Measurements from ENCODE around the gene PHF14.
"Not testable (repeated sequence)": the region's sequence is repeated elsewhere in the genome, so short reads cannot be mapped to it uniquely, and the experiment has no call there.

PHF14 gene

GRCh38 chr7:10939237-10939910 lies 34.3 kb upstream of the PHF14 start:
- ChIA-PET CTCF (interaction anchor here (1.0 to 3.2 kb wide), 3 partner anchors 10 to 273 kb away, joined by 3 to 20 read pairs (median 4); no protein-coding TSS in a partner anchor), POLR2A (interaction anchor here (0.8 to 2.0 kb wide), 4 partner anchors 9 to 216 kb away, joined by 3 to 13 read pairs (median 5); partner anchors contain the start of gene PHF14)
- H3K4me3 ChIP-seq (ENCODE audit: low read depth, low read length), result peak overlapping the region; percentile 87
- no peak for TF ChIP-seq CTCF (IDR thresholded peaks at IDR 0.05; ENCODE audit: insufficient read depth, low read length, missing control alignments)
- no peak for DNase-seq (ENCODE audit: low read depth, low spot score)

GRCh38 chr7:10939911-10940703 lies 33.6 kb upstream of the PHF14 start:
- POLR2A ChIA-PET, result interaction anchor here (0.8 to 2.0 kb wide), 7 partner anchors 10 to 216 kb away, joined by 3 to 13 read pairs (median 3); partner anchors contain the start of gene PHF14
- CTCF ChIA-PET, result interaction anchor here (1.9 to 3.2 kb wide), 2 partner anchors 10 to 272 kb away, joined by 4 to 20 read pairs; no protein-coding TSS in a partner anchor
- peak; percentile 79 for DNase-seq (ENCODE audit: low read depth, low spot score)
- H3K4me3 ChIP-seq (ENCODE audit: low read depth, low read length), result peak overlapping the region; percentile 87
- TF ChIP-seq CTCF (IDR thresholded peaks at IDR 0.05; ENCODE audit: insufficient read depth, low read length, missing control alignments), result no peak

- TF ChIP-seq CTCF (IDR thresholded peaks at IDR 0.05; ENCODE audit: insufficient read depth, low read length, missing control alignments), result no peak
- POLR2A ChIA-PET, result interaction anchor here (1.0 to 2.0 kb wide), 5 partner anchors 10 to 89 kb away, joined by 3 to 13 read pairs (median 3); partner anchors contain the start of gene PHF14
- no peak for DNase-seq (ENCODE audit: low read depth, low spot score)
- CTCF ChIA-PET, result interaction anchor here (1.9 to 3.2 kb wide), 2 partner anchors 11 to 271 kb away, joined by 4 to 20 read pairs; no protein-coding TSS in a partner anchor
- peak overlapping the region; percentile 63 for H3K4me3 ChIP-seq (ENCODE audit: low read depth, low read length)
Observed at GRCh38 chr7:10940704-10941355, 32.8 kb upstream of the PHF14 start.

- DNase-seq (ENCODE audit: low read depth, low spot score), result no peak
- no peak for TF ChIP-seq CTCF (IDR thresholded peaks at IDR 0.05; ENCODE audit: insufficient read depth, low read length, missing control alignments)
- no peak overlapping the region for H3K4me3 ChIP-seq (ENCODE audit: low read depth, low read length)
- ChIA-PET POLR2A (no interaction called here), CTCF (no interaction called here)
Observed at GRCh38 chr7:10950494-10950893, 23.2 kb upstream of the PHF14 start.

- H3K4me3 ChIP-seq (ENCODE audit: low read depth, low read length); POLR2A ChIA-PET; CTCF ChIA-PET: not testable (repeated sequence)
Observed at GRCh38 chr7:10950974-10951578, 22.6 kb upstream of the PHF14 start.

GRCh38 chr7:10952588-10952987 lies 21.1 kb upstream of the PHF14 start:
- POLR2A ChIA-PET, result no interaction called here
- CTCF ChIA-PET, result no interaction called here
- no peak for DNase-seq (ENCODE audit: low read depth, low spot score)
- no peak overlapping the region for H3K4me3 ChIP-seq (ENCODE audit: low read depth, low read length)
- no peak for TF ChIP-seq CTCF (IDR thresholded peaks at IDR 0.05; ENCODE audit: insufficient read depth, low read length, missing control alignments)

More at GRCh38 chr7:10950974-10951578, 22.6 kb upstream of the PHF14 start:
- DNase-seq (ENCODE audit: low read depth, low spot score), result not testable (repeated sequence)

GRCh38 chr7:10953078-10953750 lies 20.5 kb upstream of the PHF14 start:
- CTCF ChIA-PET; POLR2A ChIA-PET; DNase-seq (ENCODE audit: low read depth, low spot score); H3K4me3 ChIP-seq (ENCODE audit: low read depth, low read length): not testable (repeated sequence)
